NK-92 treated with Interleukin-12 subunit alpha and Interleukin-12 subunit beta, amount 100 ng/mL, for 24 hours (cell line): ENCODE results near the gene UNC13A.

Experiments
- DNase-seq: peaks from one replicate; lab custom pipeline; 2025; lab: John Stamatoyannopoulos, UW

The UNC13A gene

DNA sequence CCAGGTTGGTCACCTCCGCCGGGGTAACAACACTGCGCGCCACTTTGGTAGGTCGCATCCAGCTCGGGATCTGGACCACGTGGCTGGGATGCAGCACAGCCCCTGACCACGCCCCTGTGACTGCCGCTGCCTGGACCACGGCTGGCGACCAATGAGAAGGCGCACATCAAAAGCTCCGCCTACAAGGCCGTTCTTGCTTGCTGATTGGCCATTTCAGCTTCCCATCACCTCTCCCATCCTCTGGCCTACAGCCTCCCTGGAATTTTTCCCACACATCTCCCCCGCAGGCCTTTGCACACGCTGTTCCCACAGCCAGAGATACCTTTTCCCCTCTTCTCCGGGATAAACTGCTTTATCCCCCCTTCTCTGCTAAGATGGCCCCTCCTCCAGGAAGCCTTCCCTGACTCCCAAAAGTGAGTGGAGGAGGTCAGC, 18.6 kb upstream of the UNC13A start:
- DNase-seq, result no peak

DNA sequence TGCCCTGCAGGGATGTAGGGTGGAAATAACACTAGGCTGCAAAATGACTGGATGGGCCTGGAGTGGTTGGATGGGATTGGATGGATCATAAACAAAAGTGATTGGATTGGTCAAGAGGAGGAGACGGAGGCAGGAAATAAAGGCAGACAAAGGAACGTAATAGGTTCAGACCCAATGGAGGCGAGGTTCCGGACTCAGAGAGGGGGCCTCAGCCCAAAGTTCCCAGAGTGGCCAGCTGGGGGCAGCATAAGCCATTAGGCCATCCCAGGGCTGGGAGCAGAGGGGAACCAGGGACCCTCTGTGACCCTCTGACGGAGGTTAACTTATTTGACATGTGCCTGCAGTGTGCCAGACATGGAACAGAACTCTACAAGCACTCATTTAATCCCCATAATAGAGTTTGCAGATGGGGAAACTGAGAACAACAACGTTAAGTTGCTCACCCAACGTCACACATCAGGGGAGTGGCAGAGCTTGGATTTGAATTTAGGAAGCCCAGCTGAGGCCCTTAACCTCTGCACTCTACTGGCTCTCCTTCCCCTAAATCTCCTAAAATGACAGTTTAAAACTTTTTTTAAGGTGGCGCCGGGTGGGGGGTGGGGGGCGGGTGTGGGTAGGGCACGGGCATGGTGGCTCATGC, 15.8 kb upstream of the UNC13A start:
- DNase-seq, result peak; percentile 14

- DNase-seq, result no peak
Measured at GRCh38 chr19:17695198-17695597, 7.0 kb upstream of the UNC13A start.

GRCh38 chr19:17692566-17692965, 4.4 kb upstream of the UNC13A start:
- DNase-seq, result no peak

DNA sequence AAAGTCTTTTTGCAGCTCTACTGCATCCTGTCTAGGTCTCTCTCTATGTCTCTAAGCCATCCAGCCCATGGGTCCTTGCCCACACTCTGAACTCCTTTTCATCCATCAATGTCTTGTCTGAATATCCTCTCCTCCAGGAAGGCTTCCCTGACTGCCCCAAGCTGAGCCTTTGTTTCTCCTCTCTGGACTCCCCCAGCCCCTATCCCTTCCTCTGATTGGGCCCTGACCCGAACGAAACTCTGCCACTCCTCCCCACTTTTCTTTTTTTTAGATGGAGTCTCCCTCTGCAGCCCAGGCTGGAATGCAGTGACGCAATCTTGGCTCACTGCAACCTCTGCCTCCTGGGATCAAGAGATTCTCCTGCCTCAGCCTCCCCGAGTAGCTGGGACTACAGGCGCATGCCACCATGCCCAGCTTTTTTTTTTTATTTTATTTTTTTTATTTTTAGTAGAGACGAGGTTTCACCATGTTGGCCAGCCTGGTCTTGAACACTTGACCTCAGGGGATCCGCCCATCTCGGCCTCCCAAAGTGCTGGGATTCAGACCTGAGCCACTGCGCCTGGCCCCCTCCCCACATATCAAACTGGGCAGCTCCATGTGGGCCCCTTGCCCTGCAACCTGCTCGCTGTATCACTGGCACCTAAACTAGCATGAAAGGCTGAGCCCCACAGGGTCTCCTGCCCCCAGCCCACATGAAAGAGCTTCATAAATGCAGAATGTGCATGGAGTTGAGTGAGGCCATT, 870 bp upstream of the UNC13A start:
- DNase-seq, result no peak

DNA sequence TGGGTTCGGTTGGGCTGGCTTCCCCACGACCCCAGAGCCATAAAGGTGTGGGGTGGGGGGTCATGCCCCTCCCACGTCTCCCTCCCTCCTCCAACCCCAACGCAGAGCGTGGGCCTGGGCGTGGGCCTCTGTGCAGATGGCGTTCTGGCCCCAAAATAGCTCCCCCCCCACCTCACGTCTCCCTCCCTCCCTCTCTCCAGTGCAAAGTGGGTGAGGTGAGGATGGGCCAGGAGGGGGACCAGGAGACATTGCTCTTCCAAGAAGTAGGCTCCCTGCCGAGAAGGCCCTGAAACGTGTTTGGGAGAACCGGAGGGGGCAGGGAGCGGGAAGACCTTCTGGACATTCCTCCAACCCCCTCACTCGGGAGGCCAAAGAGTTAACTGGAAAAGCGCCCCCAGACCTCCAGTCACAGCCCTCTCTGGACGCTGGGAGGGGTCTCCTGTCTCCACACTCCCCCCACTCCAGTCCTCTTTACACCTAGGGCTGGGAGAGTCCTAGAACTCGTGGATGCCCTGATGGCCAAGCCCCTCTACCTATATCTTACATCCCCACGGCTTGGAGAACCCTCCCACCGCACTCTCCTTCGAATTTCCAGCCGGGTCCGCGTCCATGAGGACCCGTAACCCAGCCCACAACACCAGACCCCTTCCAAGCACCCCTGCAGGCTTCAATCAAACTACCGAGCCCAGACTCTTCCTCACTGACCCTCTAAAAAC, 855 bp downstream of the UNC13A start:
- no peak for DNase-seq

GRCh38 chr19:17686592-17687024, 1.5 kb downstream of the UNC13A start:
- DNase-seq, result no peak

GRCh38 chr19:17686023-17686521, 2.1 kb downstream of the UNC13A start:
- DNase-seq, result no peak

GRCh38 chr19:17685451-17686022, 2.6 kb downstream of the UNC13A start:
- DNase-seq, result no peak

- no peak for DNase-seq
Measured at GRCh38 chr19:17684256-17684655, 3.9 kb downstream of the UNC13A start.

DNA sequence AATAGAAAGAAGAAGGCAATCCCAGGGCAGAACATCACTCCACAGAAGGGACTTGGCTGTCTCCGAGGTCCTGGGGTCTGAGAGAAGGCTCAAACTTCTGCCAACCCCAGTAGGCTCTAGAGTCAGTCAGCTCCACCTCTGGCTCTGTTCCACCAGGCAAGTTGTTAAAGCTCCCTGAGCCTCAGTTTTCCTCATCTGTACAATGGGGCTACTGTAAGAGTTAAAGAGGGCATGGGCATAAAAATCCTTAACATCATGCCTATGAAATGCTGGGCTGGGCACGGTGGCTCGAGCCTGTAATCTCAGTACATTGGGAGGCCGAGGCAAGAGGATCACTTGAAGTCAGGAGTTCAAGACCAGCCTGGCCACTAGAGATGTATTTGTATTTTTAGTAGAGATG, 5.1 kb downstream of the UNC13A start:
- no peak for DNase-seq

DNA sequence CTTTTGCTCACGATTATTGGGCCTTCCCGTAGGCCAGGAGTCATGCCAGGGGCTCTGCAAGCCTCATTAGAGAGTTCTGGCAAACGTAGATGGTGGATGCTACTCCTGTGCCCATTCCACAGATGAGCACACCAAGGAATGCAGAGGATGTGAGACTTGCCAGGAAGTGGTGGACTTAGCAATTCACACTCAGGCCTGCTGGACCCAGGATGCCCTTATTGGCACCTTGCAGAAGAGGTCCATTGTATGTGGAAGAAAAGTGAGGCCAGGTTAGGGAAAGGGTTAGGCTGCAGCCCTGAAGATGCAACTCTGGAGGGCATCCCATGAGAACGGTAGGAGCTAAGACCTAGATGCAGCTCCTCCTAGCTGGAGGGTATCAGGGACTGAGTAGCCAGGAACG, 5.9 kb downstream of the UNC13A start:
- DNase-seq, result no peak

- no peak for DNase-seq
Measured at GRCh38 chr19:17681505-17682125, 6.5 kb downstream of the UNC13A start.

- DNase-seq, result peak; percentile 75
Measured at GRCh38 chr19:17680230-17680722, 7.9 kb downstream of the UNC13A start.

DNA sequence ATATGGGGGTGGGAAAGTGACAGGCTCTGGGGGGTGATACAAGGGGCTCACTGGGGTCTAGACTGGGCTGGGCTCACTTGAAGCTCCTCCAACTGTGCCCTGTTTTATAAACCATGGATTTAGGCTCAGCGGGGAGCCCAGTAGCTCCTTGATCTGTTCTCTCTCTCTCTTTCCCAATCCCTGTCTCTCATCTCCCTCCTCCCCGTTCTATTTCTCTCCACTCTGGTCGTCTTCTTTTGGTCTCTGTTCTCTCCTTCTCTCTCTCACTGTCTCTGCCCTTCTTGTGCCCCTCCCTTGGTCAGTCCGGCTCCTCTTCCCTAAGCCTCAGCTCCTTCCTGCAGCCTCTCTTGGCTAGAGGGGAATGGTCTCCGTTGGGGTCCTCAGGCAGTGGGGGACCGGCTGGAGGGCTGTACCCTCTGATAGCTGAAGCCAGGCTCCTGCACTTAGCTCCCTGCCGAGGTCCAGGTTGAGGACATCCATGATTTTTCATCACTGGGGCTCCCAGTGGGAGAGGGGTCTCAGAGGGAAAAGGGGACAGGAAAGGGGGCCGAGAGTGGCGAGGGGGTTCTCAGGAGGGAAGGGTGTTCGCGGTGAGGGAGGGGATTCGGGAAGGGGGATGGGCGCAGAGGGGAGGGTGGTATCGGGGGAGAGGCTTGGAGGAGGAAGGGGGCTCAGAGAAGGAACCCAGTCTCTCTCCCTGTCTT, 8.5 kb downstream of the UNC13A start:
- no peak for DNase-seq

DNA sequence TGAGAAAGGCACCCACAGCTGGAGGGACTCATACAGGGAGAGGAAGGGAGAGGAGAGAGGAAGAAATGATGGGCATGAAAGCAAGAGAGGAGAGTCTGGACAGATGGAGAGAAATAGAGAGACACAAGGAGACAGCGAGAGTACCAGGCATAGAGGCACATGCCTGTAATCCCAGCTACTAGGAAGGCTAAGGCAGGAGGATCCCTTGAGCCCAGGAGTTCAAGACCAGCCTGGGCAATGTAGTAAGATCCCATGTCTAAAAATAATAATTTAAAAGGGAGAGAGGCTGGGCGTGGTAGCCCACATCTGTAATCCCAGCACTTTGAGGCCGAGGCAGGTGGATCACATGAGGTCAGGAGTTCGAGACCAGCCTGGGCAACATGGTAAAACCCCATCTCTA, 9.3 kb downstream of the UNC13A start:
- DNase-seq, result no peak

DNA sequence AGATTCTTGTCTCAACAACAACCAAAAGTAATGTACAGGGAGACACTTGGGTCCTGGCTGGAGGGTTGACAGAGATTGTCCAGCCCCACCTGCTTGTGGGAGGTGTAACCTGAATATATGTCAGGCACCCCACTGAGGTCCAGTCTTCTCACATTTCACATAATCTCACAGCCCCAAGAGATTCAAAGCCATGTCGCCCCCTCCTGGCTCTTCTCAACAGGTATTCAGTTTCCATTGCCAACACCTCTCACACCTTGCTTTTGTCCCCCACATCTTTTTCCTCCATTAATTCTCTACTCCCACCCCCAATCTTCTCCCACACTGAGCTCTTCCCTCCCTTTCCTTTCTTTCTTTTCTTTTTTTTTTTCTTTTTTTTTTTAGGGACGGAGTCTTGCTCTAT, 11.2 kb downstream of the UNC13A start:
- DNase-seq, result no peak

DNA sequence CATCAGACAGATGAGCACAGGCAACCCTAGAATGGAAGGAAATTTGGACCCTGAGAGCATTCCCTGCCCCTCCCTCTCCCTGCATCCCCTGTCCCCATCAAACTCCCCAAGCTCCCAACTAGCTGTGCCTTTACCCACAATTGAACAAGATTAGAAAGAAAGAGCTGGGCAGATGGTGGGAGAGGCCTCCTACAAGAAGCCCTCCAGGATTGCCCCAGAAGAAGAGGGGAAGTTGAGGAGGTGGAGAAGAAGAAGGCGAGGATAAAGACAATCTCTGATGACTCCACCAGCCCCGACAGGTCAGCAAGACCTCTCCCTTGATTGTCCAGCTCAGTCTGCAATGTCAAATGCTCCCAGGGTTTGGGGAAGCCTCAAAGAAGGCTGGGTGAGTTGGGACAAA, 11.9 kb downstream of the UNC13A start:
- DNase-seq, result no peak

GRCh38 chr19:17673937-17674799, 14.0 kb downstream of the UNC13A start:
- DNase-seq, result no peak

GRCh38 chr19:17671906-17672305, 16.2 kb downstream of the UNC13A start:
- no peak for DNase-seq
